Activated naive CD4-positive, alpha-beta T cell treated with anti-CD3 and anti-CD28 coated beads for 36 hours (primary cell): ENCODE results near the gene PRSS50. TPM values are rescaled to one million over a fixed set of nuclear protein-coding genes. Genes with fewer than 3 reads are reported as not detected.
"Not testable (repeated sequence)": the region's sequence is repeated elsewhere in the genome, so short reads cannot be mapped to it uniquely, and the experiment has no call there.

ENCODE experiments used
- CTCF ChIA-PET: fragments of 350-600 bp; sonication (Branson Sonifier 250); formaldehyde crosslinking; loops from one replicate; lab custom pipeline; 2021; ENCODE audit warnings: antibody characterized with exemption; lab: Charles Lee
- DNase-seq: peaks from one replicate; pipeline ENCODE4 v3.0.0-alpha.2; 2020
- H3K27ac Mint-ChIP-seq: one replicate; pipeline ENCODE4 v1.8.0; 2021; ENCODE audit warnings: mild to moderate bottlenecking, mixed read lengths
- H3K27me3 Mint-ChIP-seq: one replicate; pipeline ENCODE4 v1.8.0; 2021; ENCODE audit warnings: low read depth, mixed read lengths
- H3K36me3 Mint-ChIP-seq: one replicate; pipeline ENCODE4 v1.8.0; 2021; ENCODE audit warnings: low read depth, mixed read lengths
- H3K4me1 Mint-ChIP-seq: one replicate; pipeline ENCODE4 v1.8.0; 2021; ENCODE audit warnings: low read depth, mixed read lengths
- H3K4me3 Mint-ChIP-seq: one replicate; pipeline ENCODE4 v1.8.0; 2021; ENCODE audit warnings: mild to moderate bottlenecking, moderate library complexity, mixed read lengths
- H3K9me3 Mint-ChIP-seq: one replicate; pipeline ENCODE4 v1.8.0; 2021; ENCODE audit warnings: mixed read lengths
- intact Hi-C: fragments of 100-400 bp; cut with micrococcal nuclease; formaldehyde crosslinking; loops from one replicate; pipeline ENCODE4 v1.15.1; 2023
- total RNA-seq, 2 experiments: library from RNA; stranded (reverse); gene quantifications; one replicate each; pipeline ENCODE4 v1.2.3, GENCODE V29; 2021

The PRSS50 gene
- total RNA-seq, 2 experiments from 2014 or later, result not detected

DNA sequence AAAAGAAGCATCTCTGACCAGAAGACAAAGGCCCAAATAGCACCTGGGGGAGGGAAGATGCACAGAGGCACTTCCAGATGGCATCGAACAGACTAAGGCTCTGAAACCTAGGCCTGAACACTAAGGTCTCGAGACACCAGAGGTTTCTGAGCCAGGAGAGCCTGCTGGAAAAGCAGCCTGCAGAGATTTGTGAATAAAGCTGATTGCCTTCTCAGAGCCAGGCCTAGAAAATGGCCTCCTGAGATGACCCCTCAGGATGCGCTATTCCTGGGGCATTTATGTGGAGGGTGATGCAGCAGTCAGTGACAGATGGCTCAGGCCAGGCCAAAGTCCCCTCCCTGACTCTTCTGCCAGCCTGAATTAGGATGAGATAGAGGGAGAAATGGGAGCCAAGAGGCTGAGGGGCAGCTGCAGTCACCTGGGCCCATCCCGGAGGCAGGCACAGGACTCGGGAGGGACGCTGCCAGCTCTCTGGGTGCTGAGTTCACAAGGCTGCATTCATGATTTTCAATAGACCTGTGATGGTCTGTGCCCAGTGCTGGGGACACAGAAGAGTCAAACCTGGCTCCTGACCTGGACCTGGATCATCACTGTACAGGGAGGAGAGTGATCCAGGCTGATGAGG is 6.9 kb downstream of the PRSS50 start:
- Mint-ChIP-seq H3K9me3 (no peaks in the 10 kb centered on the region), H3K27ac (no peak overlapping the region), H3K4me3 (no peak overlapping the region), H3K27me3 (no peaks in the 10 kb centered on the region), H3K36me3 (no peaks in the 10 kb centered on the region), H3K4me1 (no peaks in the 10 kb centered on the region)
- intact Hi-C loops, result no loop called here
- DNase-seq, result no peak
- CTCF ChIA-PET, result no interaction called here

DNA sequence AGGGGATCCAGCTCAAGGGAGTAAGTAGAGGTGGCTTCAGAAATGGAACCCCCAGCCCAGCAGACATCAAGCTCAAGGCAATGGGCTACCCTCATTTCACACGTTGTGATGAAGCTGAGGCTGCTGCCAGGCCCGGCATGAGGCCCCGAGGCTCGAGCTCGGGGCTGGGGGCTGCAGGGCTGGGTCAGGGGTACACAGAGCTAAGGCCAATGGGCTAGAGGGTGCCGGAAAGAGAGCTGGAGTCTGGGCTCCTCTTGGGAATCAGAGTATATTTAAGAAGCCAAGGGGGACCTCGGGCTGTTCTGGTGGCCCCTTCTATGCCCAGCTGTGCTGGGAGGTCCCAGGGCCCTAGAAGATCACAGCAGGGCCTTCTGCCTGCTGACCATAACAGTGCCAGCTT is 7.4 kb downstream of the PRSS50 start:
- Mint-ChIP-seq H3K27ac (no peak overlapping the region), H3K36me3 (no peaks in the 10 kb centered on the region), H3K4me3 (no peak overlapping the region), H3K27me3 (no peaks in the 10 kb centered on the region), H3K4me1 (no peaks in the 10 kb centered on the region), H3K9me3 (no peaks in the 10 kb centered on the region)
- DNase-seq, result no peak
- CTCF ChIA-PET, result interaction anchor here (0.6 to 1.1 kb wide), 2 partner anchors 199 to 1514 kb away, joined by 4 read pairs; no protein-coding TSS in a partner anchor
- intact Hi-C loops, result no loop called here

DNA sequence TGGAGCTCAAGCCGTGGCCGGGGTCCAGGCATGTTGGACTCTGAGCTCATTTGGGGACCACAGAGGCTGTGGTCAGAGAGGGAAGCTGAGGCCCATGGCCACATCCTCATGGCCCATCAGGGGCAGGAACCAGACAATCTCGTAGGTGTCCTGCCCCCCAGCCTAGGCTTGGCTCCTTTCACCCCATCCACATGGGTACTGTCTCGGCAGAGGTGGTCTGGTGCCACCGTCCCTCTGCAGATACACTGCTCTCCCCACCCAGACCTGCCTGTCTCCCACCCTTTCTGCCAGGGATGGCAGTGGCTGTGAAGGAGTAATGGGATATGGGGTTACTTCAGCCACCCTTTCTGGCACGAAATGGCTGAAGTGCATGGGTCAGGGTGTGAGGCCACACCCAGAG is 7.9 kb downstream of the PRSS50 start:
- CTCF ChIA-PET, result interaction anchor here (0.6 to 1.1 kb wide), 2 partner anchors 200 to 1513 kb away, joined by 4 read pairs; no protein-coding TSS in a partner anchor
- Mint-ChIP-seq H3K4me1 (no peaks in the 10 kb centered on the region), H3K4me3 (no peak overlapping the region), H3K36me3 (no peaks in the 10 kb centered on the region), H3K27ac (no peak overlapping the region), H3K27me3 (no peaks in the 10 kb centered on the region), H3K9me3 (no peaks in the 10 kb centered on the region)
- intact Hi-C loops, result loop anchor here (5.0 kb wide), 1 partner anchor 288 kb away; no protein-coding TSS in a partner anchor
- no peak for DNase-seq

DNA sequence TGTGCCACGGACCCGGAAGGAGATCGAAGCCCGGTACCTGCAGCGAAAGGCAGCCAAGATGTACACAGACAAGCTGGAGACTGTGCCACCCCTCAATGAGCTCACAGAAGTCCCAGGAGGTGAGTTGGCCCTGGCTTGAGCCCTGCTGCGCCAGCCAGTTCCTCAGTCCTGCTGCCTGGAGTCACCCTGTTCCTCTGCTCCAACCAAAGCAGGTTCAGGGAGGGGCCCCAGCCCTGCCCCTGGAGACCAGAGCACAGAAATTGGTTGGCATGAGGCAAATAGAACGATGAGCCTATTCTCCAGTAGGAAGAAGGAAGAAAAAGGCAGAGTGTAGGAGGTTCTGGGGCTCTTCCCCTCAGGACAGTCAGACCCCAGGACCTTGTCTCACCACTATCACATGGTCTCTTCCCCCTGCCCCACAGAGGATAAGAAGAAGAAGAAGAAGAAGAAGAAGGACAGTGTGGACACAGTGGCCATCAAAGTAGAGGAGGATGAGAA is 8.5 kb downstream of the PRSS50 start:
- no peaks in the 10 kb centered on the region for H3K9me3 Mint-ChIP-seq
- CTCF ChIA-PET, result interaction anchor here (1.1 kb wide), 1 partner anchor 200 kb away, joined by 4 read pairs; no protein-coding TSS in a partner anchor
- H3K4me1 Mint-ChIP-seq, result no peaks in the 10 kb centered on the region
- H3K27me3 Mint-ChIP-seq, result no peaks in the 10 kb centered on the region
- no peak overlapping the region for H3K4me3 Mint-ChIP-seq
- DNase-seq, result no peak
- no peak overlapping the region for H3K27ac Mint-ChIP-seq
- H3K36me3 Mint-ChIP-seq, result no peaks in the 10 kb centered on the region
- intact Hi-C loops, result loop anchor here (5.0 kb wide), 1 partner anchor 288 kb away; no protein-coding TSS in a partner anchor

DNA sequence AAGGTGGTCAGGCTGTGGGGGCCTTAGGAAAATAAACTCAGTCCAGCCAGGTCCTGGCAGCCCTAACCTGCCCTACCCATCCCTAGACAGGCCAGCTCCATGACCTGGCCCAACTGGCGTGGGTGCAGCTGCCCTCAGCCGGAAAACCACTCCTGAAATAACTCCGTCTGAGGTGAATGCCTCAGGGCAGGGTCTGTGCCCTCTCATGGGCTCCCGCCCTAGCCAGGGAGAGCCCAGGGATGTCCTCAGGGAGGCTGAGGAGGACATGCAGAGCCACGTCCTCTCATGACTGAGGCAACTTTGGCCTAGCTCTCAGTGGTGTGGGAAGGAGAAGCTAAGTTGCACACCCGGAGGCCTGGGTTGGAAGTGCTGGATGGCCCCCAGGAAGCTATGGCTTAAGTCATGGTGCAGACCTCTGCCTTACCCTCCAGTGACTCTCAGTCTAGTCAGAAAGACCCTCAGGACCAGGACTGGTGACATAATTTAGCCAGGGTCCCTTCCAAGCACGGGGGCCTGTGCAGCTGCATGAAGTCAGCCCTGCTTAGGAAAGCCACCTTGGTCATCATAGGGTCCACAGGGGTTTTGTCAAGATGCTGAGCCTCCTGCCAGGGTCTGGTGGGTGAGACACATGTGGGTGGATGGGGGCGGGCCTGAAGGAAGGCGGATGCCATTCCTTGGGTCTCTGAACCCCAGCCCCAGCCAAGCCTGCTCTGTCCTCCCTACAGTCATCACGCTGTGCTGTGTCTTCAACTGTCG is 9.1 kb downstream of the PRSS50 start:
- Mint-ChIP-seq H3K36me3 (no peaks in the 10 kb centered on the region), H3K27ac (no peak overlapping the region)

DNA sequence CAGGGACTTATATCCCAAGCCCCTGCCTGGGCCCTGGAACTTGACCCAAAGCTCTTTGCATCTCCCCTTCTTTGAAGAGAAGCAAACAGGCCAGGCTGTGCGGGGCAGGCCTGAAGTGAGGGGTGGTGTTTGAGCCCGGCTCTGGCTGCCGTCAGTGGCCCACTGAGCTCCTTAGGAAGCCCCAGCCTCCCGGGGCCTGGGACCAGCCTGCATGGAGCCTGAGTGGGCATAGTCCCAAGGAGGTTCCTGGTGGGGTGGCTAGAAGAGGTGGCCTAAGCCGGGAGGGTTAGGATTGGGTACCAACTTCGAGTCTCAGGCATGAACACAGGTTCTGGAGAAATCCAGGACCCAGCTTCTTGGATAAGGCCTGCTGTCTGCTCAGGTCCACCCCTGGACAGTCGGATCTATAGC is 10.1 kb downstream of the PRSS50 start:
- Mint-ChIP-seq H3K4me1 (no peaks in the 10 kb centered on the region), H3K27ac (no peak overlapping the region), H3K9me3 (no peaks in the 10 kb centered on the region), H3K27me3 (no peaks in the 10 kb centered on the region), H3K4me3 (no peak overlapping the region), H3K36me3 (no peaks in the 10 kb centered on the region)
- CTCF ChIA-PET, result no interaction called here
- intact Hi-C loops, result loop anchor here (5.0 kb wide), 1 partner anchor 290 kb away; no protein-coding TSS in a partner anchor
- DNase-seq, result no peak

More for the DNA sequence above, 9.1 kb downstream of the PRSS50 start:
- no peaks in the 10 kb centered on the region for H3K4me1 Mint-ChIP-seq
- intact Hi-C loops, result loop anchor here (5.0 kb wide), 1 partner anchor 289 kb away; no protein-coding TSS in a partner anchor
- DNase-seq, result no peak
- no peaks in the 10 kb centered on the region for H3K27me3 Mint-ChIP-seq
- H3K4me3 Mint-ChIP-seq, result no peak overlapping the region
- no peaks in the 10 kb centered on the region for H3K9me3 Mint-ChIP-seq
- CTCF ChIA-PET, result interaction anchor here (0.9 kb wide), 1 partner anchor 139 kb away, joined by 3 read pairs; no protein-coding TSS in a partner anchor

DNA sequence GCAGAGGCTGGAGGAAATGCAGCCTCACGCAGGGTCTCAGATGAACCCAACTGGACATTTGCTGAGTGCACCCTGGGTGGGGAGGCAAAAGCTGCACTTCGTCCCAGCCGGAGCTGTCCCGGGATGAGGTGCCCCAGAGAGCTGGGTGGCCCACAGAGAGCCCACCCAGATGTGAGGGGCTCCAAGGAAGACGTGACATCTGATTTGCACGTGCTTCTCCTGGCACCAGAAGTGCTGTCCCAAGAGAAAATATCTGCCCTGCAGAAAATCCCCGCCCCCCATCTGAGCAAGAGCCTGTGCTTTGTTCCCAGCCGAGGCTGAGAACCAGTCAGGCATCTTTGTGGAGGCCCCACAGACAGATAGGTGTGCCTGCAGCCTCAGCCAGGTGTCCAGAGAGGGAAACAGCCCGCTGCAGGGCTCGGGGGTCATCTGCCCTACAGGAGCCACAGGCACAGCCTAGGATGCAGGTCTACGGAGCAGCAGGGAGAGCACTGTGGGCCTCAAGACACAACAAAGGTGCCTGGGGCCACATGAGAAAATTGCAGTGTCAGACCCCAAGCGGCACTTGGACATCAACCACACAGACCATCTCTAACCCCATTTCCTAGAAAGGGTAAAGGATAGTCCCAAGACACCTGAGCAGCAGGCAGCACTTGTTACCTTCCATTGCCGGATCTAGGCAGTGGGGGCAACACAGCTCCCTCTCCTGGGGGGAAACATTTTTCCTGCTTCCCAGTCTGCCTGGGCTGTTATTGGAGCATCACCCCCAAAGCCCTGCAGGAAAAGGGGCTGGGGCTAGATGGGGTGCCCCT is 10.7 kb downstream of the PRSS50 start:
- Mint-ChIP-seq H3K4me3 (no peak overlapping the region), H3K4me1 (peaks cover 2% of the 10 kb centered on the region), H3K36me3 (no peaks in the 10 kb centered on the region), H3K9me3 (no peaks in the 10 kb centered on the region), H3K27ac (no peak overlapping the region), H3K27me3 (no peaks in the 10 kb centered on the region)
- DNase-seq, result no peak
- CTCF ChIA-PET, result interaction anchor here (0.6 to 2.1 kb wide), 3 partner anchors 11 to 188 kb away, joined by 4 to 7 read pairs (median 5); partner anchors contain the start of gene PRSS50
- intact Hi-C loops, result loop anchor here (5.0 kb wide), 1 partner anchor 290 kb away; no protein-coding TSS in a partner anchor

DNA sequence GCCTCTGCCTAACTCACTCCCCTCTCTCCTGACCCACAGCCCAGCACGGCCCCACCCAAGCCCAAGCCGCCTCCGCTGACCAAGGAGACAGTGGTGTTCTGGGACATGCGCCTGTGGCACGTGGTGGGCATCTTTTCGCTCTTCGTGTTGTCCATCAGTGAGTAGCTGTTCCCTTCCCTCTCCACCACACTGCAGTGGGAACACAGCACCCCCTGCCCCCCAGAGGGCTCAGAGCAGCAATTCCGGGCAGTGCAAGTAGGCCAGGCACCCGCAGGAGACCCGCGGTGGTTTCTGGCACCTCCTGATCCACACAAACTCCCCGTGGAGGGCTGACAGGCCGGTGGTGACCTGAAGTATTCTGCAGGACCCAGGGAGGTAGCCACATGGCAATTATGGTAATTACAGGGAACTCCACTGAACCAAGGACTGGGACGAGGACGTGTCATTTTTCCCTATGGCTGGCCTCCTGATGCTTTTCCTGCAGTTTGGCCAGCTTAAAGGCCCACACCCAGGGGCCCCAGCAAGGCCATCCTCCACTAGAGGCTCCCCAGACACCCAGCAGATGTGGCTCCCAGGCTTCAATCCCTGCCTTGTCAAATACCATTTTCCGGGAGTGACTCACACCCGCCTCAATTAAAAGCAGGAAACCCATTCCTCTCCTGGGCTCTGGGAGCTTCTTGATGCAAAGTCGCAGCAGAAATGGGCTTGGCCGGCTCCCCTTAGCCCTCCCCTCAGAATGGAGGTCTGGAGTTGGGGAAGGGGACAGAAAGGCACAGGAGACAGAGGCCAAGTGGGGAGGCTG is 11.7 kb downstream of the PRSS50 start:
- no peaks in the 10 kb centered on the region for H3K9me3 Mint-ChIP-seq
- CTCF ChIA-PET, result interaction anchor here (1.1 to 2.1 kb wide), 8 partner anchors 9 to 208 kb away, joined by 3 to 8 read pairs (median 5); partner anchors contain the start of gene PRSS50
- H3K27me3 Mint-ChIP-seq, result no peaks in the 10 kb centered on the region
- H3K36me3 Mint-ChIP-seq, result no peaks in the 10 kb centered on the region
- no peak overlapping the region for H3K4me3 Mint-ChIP-seq
- no peak for DNase-seq
- H3K27ac Mint-ChIP-seq, result no peak overlapping the region
- intact Hi-C loops, result loop anchor here (1.0 to 5.0 kb wide), 4 partner anchors 189 to 618 kb away; no protein-coding TSS in a partner anchor
- peaks cover 7% of the 10 kb centered on the region for H3K4me1 Mint-ChIP-seq

DNA sequence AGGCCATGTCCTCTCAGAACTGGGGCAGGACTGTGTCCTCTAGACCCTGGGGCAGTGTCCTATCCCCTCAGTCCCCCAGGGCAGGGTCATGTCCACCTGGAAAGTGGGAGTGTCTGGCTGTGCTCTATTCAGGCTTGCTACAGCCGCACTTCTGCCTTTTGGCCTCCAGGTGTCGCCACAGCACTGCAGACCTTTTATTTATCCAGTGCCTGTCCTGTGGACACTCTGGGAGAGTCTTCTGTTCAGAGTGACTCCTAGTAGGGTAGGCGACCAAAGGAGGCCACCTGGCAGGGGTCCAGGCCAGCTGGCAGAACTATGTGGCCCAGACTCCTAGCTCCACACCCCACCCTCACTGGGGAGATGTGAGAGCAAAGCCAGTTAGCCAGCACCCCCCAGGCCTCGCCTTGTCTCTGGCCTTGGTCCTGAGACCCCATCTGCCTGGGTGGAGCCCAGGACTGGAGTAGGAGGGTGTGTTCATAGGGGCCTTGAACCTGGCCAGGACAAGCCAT is 12.6 kb downstream of the PRSS50 start:
- no peaks in the 10 kb centered on the region for H3K27me3 Mint-ChIP-seq
- no peak overlapping the region for H3K4me3 Mint-ChIP-seq
- H3K9me3 Mint-ChIP-seq, result no peaks in the 10 kb centered on the region
- H3K4me1 Mint-ChIP-seq, result peaks cover 10% of the 10 kb centered on the region
- no peaks in the 10 kb centered on the region for H3K36me3 Mint-ChIP-seq
- no peak overlapping the region for H3K27ac Mint-ChIP-seq
- CTCF ChIA-PET, result interaction anchor here (0.7 to 2.1 kb wide), 9 partner anchors 10 to 209 kb away, joined by 3 to 8 read pairs (median 5); partner anchors contain the start of gene PRSS50
- intact Hi-C loops, result loop anchor here (1.0 to 5.0 kb wide), 4 partner anchors 190 to 619 kb away; no protein-coding TSS in a partner anchor
- DNase-seq, result peak; percentile 81

DNA sequence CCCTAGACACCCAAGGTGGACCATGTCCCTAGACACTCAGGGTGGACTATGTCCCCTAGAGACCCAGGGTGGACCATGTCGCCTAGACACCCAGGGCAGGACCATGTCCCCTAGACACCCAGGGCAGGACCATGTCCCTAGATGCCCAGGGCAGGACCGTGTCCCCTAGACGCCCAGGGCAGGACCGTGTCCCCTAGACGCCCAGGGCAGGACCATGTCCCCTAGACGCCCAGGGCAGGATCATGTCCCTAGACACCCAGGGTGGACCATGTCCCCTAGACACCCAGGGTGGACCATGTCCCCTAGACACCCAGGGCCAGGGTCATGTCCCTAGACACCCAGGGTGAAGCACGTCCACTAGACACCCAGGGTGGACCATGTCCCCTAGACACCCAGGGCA is 13.3 kb downstream of the PRSS50 start:
- H3K27me3 Mint-ChIP-seq, H3K27ac Mint-ChIP-seq, DNase-seq, H3K36me3 Mint-ChIP-seq, intact Hi-C loops, H3K4me3 Mint-ChIP-seq, H3K9me3 Mint-ChIP-seq: not testable (repeated sequence)
- CTCF ChIA-PET, result interaction anchor here (0.9 kb wide), 1 partner anchor 12 kb away, joined by 7 read pairs; no protein-coding TSS in a partner anchor
- peaks cover 14% of the 10 kb centered on the region for H3K4me1 Mint-ChIP-seq
